MCF 10A (cell line): ENCODE data around the gene LDHAL6A. TPM values are rescaled to one million over a fixed set of nuclear protein-coding genes. Genes with fewer than 3 reads are reported as not detected.

Source experiments
- BruUV-seq: library from RNA; stranded (reverse); fragments of 400-500 nt; replicated peaks from 2 replicates; lab custom pipeline; 2021; lab: Mats Ljungman, UMichigan
- CTCF ChIA-PET: fragments of 300-600 bp; sonication (Branson Sonifier 250); formaldehyde crosslinking; extraction: SDS; loops from one replicate; lab custom pipeline; 2021; ENCODE audit warnings: antibody characterized with exemption, inconsistent platforms; lab: Yijun Ruan, JAX
- POLR2A ChIA-PET: fragments of 300-600, 350-650 bp; sonication (Branson Sonifier 250); formaldehyde crosslinking; extraction: SDS; loops from one replicate; lab custom pipeline; 2020; ENCODE audit warnings: antibody characterized with exemption, inconsistent platforms; lab: Yijun Ruan, JAX
- DNase-seq: peaks from one replicate; pipeline ENCODE4 v3.0.0-alpha.2; 2018; ENCODE audit not compliant: unreplicated experiment
- H3K27ac Mint-ChIP-seq: one replicate; pipeline ENCODE4 v1.8.0; 2022; ENCODE audit warnings: mild to moderate bottlenecking, low read depth, mixed read lengths; ENCODE audit not compliant: unreplicated experiment
- H3K27me3 Mint-ChIP-seq: one replicate; pipeline ENCODE4 v1.8.0; 2022; ENCODE audit warnings: mixed read lengths; ENCODE audit not compliant: insufficient read depth, unreplicated experiment
- H3K36me3 Mint-ChIP-seq: one replicate; pipeline ENCODE4 v1.8.0; 2022; ENCODE audit warnings: mild to moderate bottlenecking, moderate library complexity, mixed read lengths; ENCODE audit not compliant: insufficient read depth, unreplicated experiment
- H3K4me1 Mint-ChIP-seq: one replicate; pipeline ENCODE4 v1.8.0; 2022; ENCODE audit warnings: mixed read lengths; ENCODE audit not compliant: insufficient read depth, unreplicated experiment
- H3K4me3 Mint-ChIP-seq: one replicate; pipeline ENCODE4 v1.8.0; 2022; ENCODE audit warnings: mild to moderate bottlenecking, moderate library complexity, mixed read lengths; ENCODE audit not compliant: unreplicated experiment
- H3K9me3 Mint-ChIP-seq: one replicate; pipeline ENCODE4 v1.8.0; 2022; ENCODE audit warnings: mixed read lengths; ENCODE audit not compliant: unreplicated experiment
- CTCF ChIP-seq: fragments of 200-600 bp; IDR thresholded peaks from one replicate; pipeline ENCODE4 v1.8.0; 2022; ENCODE audit warnings: antibody characterized with exemption, mild to moderate bottlenecking; ENCODE audit not compliant: unreplicated experiment
- intact Hi-C: fragments of 100-400 bp; cut with micrococcal nuclease; formaldehyde crosslinking; loops from 2 replicates; pipeline ENCODE4 v1.14.1; 2022
- total RNA-seq: library from RNA; stranded (reverse); gene quantifications from 2 replicates; pipeline ENCODE4 v1.2.3, GENCODE V29; 2022

Gene LDHAL6A
- total RNA-seq, 1 experiment from 2014 or later = not detected

GRCh38 chr11:18526130-18526520 is 70.5 kb downstream of the LDHAL6A start:
- Mint-ChIP-seq H3K27ac (peak overlapping the region; percentile 99), H3K4me1 (peaks cover 26% of the 10 kb centered on the region), H3K4me3 (peak overlapping the region; percentile 91), H3K9me3 (no peaks in the 10 kb centered on the region), H3K27me3 (no peaks in the 10 kb centered on the region), H3K36me3 (peaks cover 57% of the 10 kb centered on the region)
- DNase-seq = no peak
- no peak for TF ChIP-seq CTCF
- no TSS peak for BruUV-seq
- CTCF ChIA-PET = interaction anchor here (0.6 to 1.4 kb wide), 9 partner anchors 10 to 448 kb away, joined by 3 to 9 read pairs (median 4); no protein-coding TSS in a partner anchor
- POLR2A ChIA-PET = interaction anchor here (0.7 to 5.4 kb wide), 32 partner anchors 10 to 513 kb away, joined by 3 to 80 read pairs (median 6); partner anchors contain the start of genes GTF2H1, HPS5, LDHA and SAAL1
- intact Hi-C loops = loop anchor here (2.0 to 10.0 kb wide), 4 partner anchors 63 to 284 kb away; partner anchors contain the start of genes GTF2H1, HPS5 and UEVLD

GRCh38 chr11:18526521-18527296 is 71.1 kb downstream of the LDHAL6A start, which contains the start of gene TSG101:
Gene TSG101 (minus strand): TSS chr11:18526942. CDS start chr11:18526816, 126 bp downstream.
- no TSS peak for BruUV-seq
- CTCF ChIA-PET = interaction anchor here (0.6 to 1.4 kb wide), 10 partner anchors 9 to 449 kb away, joined by 3 to 9 read pairs (median 4); no protein-coding TSS in a partner anchor
- no peaks in the 10 kb centered on the region for H3K9me3 Mint-ChIP-seq

GRCh38 chr11:18527512-18527911 is 71.9 kb downstream of the LDHAL6A start:
- peak overlapping the region; percentile 91 for H3K4me3 Mint-ChIP-seq
- H3K4me1 Mint-ChIP-seq = peaks cover 23% of the 10 kb centered on the region
- CTCF ChIA-PET = interaction anchor here (0.6 to 1.4 kb wide), 2 partner anchors 13 to 28 kb away, joined by 5 to 9 read pairs; no protein-coding TSS in a partner anchor
- peaks cover 50% of the 10 kb centered on the region for H3K36me3 Mint-ChIP-seq
- POLR2A ChIA-PET = interaction anchor here (0.7 to 5.4 kb wide), 27 partner anchors 11 to 514 kb away, joined by 3 to 80 read pairs (median 6); partner anchors contain the start of genes GTF2H1, HPS5, LDHA and SAAL1
- TF ChIP-seq CTCF = no peak
- no peaks in the 10 kb centered on the region for H3K27me3 Mint-ChIP-seq
- intact Hi-C loops = loop anchor here (2.0 to 10.0 kb wide), 4 partner anchors 61 to 285 kb away; partner anchors contain the start of genes GTF2H1, HPS5 and UEVLD
- peak; percentile 44 for DNase-seq
- no TSS peak for BruUV-seq
- no peaks in the 10 kb centered on the region for H3K9me3 Mint-ChIP-seq
- peak overlapping the region; percentile 99 for H3K27ac Mint-ChIP-seq

More at GRCh38 chr11:18526521-18527296, 71.1 kb downstream of the LDHAL6A start, which contains the start of gene TSG101:
- peak within 1 kb of the TSS; percentile 99 for H3K27ac Mint-ChIP-seq
- peaks cover 56% of the 10 kb centered on the region for H3K36me3 Mint-ChIP-seq
- H3K4me1 Mint-ChIP-seq = peaks cover 31% of the 10 kb centered on the region
- intact Hi-C loops = loop anchor here (2.0 to 10.0 kb wide), 4 partner anchors 62 to 284 kb away; partner anchors contain the start of genes GTF2H1, HPS5 and UEVLD
- H3K4me3 Mint-ChIP-seq = peak within 1 kb of the TSS; percentile 91
- peak; percentile 92 for DNase-seq
- POLR2A ChIA-PET = interaction anchor here (0.6 to 5.4 kb wide), 40 partner anchors 11 to 1319 kb away, joined by 3 to 80 read pairs (median 4); partner anchors contain the start of genes GTF2H1, HPS5, LDHA and PIK3C2A
- no peak for TF ChIP-seq CTCF
- no peaks in the 10 kb centered on the region for H3K27me3 Mint-ChIP-seq

Other genes with a start within 250 kb of the LDHAL6A start
- not detected in 2 replicates for gene SAA4, start 219.1 kb upstream of the LDHAL6A start, total RNA-seq
- 12.2 and 12.7 TPM in 2 replicates for gene SAA2, start 207.2 kb upstream of the LDHAL6A start, total RNA-seq
- 45.5 and 55.7 TPM in 2 replicates for gene SAA1, start 189.6 kb upstream of the LDHAL6A start, total RNA-seq
- 23.6 and 31.8 TPM in 2 replicates for gene HPS5, start 133.7 kb upstream of the LDHAL6A start, total RNA-seq
- 60.9 and 83.4 TPM in 2 replicates for gene GTF2H1, start 133.3 kb upstream of the LDHAL6A start, total RNA-seq
- 516 and 739 TPM in 2 replicates for gene LDHA, start 61.3 kb upstream of the LDHAL6A start, total RNA-seq
- not detected in 2 replicates for gene LDHC, start 43.5 kb upstream of the LDHAL6A start, total RNA-seq
- 70.8 and 78.4 TPM in 2 replicates for gene TSG101, start 71.1 kb downstream of the LDHAL6A start, total RNA-seq
- 22.8 and 24.8 TPM in 2 replicates for gene UEVLD, start 132.9 kb downstream of the LDHAL6A start, total RNA-seq
- gene MISFA, start 143.9 kb downstream of the LDHAL6A start, total RNA-seq = 2.4 and 4.0 TPM in 2 replicates
- gene SPTY2D1, start 178.5 kb downstream of the LDHAL6A start, total RNA-seq = 26.8 and 30.2 TPM in 2 replicates
- 0.30 and 0.49 TPM in 2 replicates for gene TMEM86A, start 242.9 kb downstream of the LDHAL6A start, total RNA-seq